Globus pallidus (tissue), 1 donor: ENCODE results near the gene PAX8.
"Not testable (repeated sequence)": the region's sequence is repeated elsewhere in the genome, so short reads cannot be mapped to it uniquely, and the experiment has no call there.

Experiments
- DNase-seq: peaks from one replicate; pipeline ENCODE4 v3.0.0-alpha.2; 2015; ENCODE audit warnings: low spot score

PAX8 gene

DNA sequence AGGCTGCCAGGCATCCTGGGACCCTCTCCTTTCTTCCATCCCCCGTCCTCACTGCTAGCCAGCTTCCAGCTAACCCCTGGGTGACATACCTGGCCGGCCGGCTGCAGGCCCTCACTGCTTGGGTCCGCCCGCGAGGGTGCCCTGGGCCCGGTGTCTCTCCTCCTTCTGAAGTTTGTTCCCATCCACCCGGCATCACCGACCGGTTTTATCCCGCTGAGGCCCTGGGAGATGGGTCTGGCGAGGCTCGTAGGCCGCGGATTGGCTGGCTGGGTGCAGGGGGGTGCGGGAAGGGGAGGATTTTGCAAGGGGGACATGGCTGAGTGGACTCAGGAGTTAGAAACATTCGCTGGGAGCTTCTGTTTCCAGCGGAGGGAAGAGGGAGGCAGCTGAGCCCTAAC is at the start of gene PAX8:
Gene PAX8 (minus strand): TSS at position 180 of the 398 bp plus-strand sequence. CDS start 527 bp downstream, outside the sequence.
- DNase-seq = no peak

GRCh38 chr2:113328043-113328442 is 49.3 kb upstream of the PAX8 start:
- no peak for DNase-seq

GRCh38 chr2:113325161-113325731 is 46.5 kb upstream of the PAX8 start:
- DNase-seq = not testable (repeated sequence)

DNA sequence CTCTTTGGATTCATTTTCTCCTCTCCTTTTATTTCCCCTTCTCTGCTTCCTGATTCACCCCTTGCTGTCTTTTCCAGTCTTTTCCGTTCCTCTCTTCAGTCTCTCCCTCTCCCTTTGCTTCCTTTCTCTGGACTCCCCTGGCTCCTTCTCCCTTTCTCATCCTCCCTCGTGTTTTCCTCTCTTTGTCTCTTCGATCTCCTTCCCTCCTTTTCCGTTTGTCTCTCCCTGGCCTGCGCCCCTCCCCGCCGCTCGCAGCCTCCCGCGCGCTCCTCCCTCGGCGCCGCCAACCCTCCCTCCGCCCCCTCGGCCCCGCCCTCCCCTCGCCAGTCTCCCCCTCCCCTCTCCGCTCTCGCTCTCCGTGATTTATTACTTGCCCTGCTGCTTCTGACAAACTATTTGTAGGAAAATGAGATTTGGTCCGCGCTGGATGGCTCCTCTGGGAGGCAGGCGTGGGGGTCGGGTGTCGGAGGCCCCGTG is 46.0 kb upstream of the PAX8 start:
- no peak for DNase-seq

GRCh38 chr2:113323129-113323528 is 44.4 kb upstream of the PAX8 start:
- not testable (repeated sequence) for DNase-seq

- not testable (repeated sequence) for DNase-seq
These were observed 41.4 kb upstream of the PAX8 start for GRCh38 chr2:113320106-113320505.

DNA sequence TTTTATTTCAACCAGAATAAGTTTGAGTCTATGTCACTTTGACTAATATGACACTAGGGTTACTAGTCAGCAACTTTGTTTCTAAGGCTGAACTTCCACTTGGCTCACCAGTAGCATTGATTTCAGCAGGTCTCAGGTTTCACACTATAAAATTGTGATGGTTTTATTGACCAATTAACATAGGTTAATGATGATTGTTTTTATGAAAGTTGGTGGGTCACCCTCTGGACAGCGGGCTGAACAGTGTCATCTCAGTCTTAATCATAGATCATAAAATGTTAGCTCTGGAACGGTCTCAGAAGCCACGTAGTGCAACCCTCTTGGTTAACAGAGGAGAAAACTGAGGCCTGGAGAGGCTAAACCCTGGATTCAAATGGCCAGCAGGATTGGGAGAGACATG is 40.2 kb upstream of the PAX8 start:
- DNase-seq = not testable (repeated sequence)

DNA sequence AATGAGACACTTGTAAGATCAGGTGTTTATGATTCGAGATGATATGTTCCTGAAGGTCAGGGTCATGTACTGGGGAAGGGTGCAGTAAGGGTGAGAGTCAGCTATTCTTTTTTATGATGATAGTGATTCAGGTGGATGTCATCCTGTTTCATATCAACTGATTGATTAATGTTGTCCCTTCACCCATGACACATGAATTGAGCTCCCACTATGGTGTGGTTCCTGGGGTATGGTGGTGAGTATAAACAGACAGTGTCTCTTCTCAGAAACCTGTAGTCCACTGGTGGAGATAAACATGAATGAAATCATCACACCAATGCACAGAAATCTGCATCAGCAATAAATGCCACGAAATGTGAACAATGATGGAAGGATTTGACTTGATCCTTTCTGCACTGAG is 37.4 kb upstream of the PAX8 start:
- no peak for DNase-seq

- DNase-seq = not testable (repeated sequence)
These were observed 35.9 kb upstream of the PAX8 start for GRCh38 chr2:113314663-113315062.

- DNase-seq = not testable (repeated sequence)
These were observed 35.5 kb upstream of the PAX8 start for GRCh38 chr2:113314176-113314575.

DNA sequence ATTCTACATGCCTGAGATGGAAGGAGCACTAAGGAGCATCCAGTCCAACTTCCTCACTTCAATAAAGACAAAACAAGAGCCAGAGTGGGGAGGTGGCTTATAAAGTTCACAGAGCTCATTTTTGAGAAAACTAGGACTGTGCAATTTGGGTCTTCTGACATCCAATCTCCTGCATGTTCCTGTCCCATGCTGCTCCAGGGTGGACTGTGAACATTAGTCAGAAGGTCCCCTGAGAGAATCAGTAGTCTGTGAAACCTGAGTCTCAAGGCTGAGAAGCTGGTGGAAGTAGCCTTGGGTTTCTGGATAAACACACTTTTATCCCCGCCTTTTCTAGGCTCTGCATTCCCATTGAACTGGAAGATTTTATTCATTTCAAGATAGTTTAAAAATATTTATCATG is 33.1 kb upstream of the PAX8 start:
- DNase-seq = not testable (repeated sequence)

DNA sequence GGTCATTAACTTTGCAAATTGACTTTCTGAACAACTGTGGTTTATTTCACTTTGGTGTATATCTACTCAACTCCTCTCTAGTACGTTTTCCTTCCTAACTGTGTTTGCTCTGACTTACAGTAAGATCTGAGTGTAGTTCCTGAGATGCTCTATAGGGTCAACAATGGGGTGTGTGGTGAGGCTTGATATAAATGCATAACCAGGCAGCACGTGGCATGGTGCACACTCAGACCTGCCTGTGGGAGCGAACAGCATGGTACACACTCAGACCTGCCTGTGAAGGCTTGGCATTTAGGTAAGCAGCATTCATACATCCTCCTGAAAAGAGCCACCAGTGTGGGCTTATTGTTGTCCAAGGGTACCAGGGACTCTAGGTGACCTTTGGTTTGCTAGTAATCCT is 32.5 kb upstream of the PAX8 start:
- DNase-seq = not testable (repeated sequence)

DNA sequence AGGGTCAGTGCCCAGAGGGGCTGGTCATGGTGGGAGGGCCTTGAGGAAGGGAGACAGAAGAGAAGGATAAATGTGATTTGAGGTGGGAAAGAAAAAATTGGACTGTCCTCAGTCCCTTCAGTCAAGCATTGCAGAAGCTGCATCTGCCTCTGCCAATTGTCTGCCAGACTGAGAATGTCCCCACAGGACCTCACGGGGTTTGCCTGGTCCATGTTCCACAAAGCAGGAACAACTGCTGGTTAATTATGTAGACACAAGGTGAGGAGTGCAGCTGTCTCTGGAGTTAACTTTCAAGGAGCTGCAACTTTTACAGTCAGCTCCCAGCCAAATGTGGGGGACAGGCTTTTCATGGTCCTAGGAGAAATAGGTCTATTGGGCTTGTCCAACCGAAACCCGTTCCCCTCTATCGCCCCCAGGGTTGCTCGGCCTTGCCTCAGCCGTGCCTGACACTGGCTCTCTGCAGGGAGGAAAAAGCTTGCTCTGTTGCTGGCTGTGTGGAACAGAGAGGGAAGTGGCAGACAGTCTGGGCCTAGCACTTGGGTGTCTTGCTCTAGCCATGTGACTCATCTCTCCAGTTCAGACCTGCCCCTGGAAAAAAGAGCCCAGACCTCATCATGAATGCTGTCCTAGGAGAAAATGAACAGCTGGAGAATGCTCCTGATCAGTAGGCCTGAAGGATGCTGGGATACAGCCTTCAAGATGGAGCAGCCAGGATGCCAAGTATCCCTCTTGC is 31.1 kb upstream of the PAX8 start:
- no peak for DNase-seq

DNA sequence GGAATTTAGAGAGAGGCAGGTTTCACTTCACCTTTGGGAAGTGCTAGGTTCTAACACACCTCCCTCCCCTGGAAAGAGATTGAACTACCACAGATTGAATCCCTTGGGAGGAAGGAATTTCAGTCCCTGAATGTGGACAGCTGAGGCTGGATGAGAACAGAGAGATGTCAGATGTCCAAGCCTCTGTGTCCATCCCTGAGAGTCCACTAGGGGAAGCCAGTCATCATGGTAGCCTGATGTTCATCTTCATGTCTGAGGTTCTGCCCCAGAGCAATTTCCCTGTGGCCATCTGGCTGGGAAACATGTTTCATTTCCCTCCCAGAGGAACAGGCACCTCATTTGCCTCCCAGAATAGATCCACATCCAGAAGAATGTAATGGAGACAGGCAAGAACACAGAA is 30.1 kb upstream of the PAX8 start:
- DNase-seq = not testable (repeated sequence)

DNA sequence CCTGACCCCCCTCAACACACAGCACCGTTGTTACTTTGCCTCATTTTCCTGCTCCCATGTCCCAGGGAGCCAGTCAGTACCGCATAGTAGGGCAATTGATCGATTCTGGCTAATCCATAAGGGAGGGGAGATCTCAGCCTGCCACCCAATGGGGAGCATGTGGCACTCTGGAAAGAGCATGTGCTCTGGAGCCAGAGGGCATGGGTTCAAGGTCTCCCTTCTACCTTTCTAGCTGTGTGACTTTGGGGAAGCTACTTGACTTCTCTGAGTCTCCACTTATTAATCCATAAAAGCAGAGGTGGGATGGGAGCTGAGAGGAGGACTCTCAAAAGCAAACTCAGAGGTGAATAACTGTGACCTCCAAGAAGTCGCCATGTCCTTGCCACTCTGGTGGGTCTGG is 27.5 kb upstream of the PAX8 start:
- not testable (repeated sequence) for DNase-seq

GRCh38 chr2:113305749-113306148 is 27.0 kb upstream of the PAX8 start:
- not testable (repeated sequence) for DNase-seq

GRCh38 chr2:113305146-113305545 is 26.4 kb upstream of the PAX8 start:
- no peak for DNase-seq

- DNase-seq = no peak
These were observed 26.0 kb upstream of the PAX8 start for GRCh38 chr2:113304702-113305101.

- not testable (repeated sequence) for DNase-seq
These were observed 23.7 kb upstream of the PAX8 start for GRCh38 chr2:113302216-113302980.

DNA sequence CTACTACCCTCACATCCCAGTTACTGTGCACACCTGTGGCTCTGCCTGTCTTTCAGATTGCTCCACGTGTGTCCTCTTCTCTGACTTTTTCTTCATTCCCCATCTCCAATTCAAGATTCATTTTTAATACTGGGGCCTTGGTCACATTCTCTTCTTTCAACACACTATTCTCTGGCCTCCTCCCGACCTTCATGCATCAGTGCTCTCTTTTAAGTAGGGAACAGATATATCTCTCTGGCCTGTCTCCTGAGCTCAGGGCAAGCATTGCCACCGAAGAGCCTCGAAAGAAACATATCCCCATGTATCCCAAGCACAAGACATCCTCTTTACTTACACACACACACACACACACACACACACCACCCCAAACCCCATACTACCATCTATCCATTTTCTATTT is 21.6 kb upstream of the PAX8 start:
- DNase-seq = no peak

- DNase-seq = no peak
These were observed 19.5 kb upstream of the PAX8 start for GRCh38 chr2:113298176-113298575.

GRCh38 chr2:113297590-113297989 is 18.9 kb upstream of the PAX8 start:
- DNase-seq = not testable (repeated sequence)

GRCh38 chr2:113291191-113291590 is 12.5 kb upstream of the PAX8 start:
- no peak for DNase-seq
